Progenitor cell of endocrine pancreas (in vitro differentiated cells): ENCODE results near the gene HIVEP3. TPM values are rescaled to one million over a fixed set of nuclear protein-coding genes. Genes with fewer than 3 reads are reported as not detected.

Experiments
- DNase-seq: peaks from one replicate; pipeline ENCODE4 v3.0.0; 2021; ENCODE audit warnings: low spot score; ENCODE audit not compliant: unreplicated experiment
- H3K27ac Mint-ChIP-seq: 2 replicates; pipeline ENCODE4 v1.8.0; 2021; ENCODE audit warnings: mild to moderate bottlenecking, moderate library complexity, mixed read lengths
- H3K27me3 Mint-ChIP-seq: 2 replicates; pipeline ENCODE4 v1.8.0; 2021; ENCODE audit warnings: mixed read lengths
- H3K36me3 Mint-ChIP-seq: 2 replicates; pipeline ENCODE4 v1.8.0; 2022; ENCODE audit warnings: mixed read lengths; ENCODE audit not compliant: insufficient read depth
- H3K4me1 Mint-ChIP-seq: 2 replicates; pipeline ENCODE4 v1.8.0; 2021; ENCODE audit warnings: low read depth, mixed read lengths
- H3K4me3 Mint-ChIP-seq: 2 replicates; pipeline ENCODE4 v1.8.0; 2021; ENCODE audit warnings: low read depth, mild to moderate bottlenecking, moderate library complexity, mixed read lengths
- H3K9me3 Mint-ChIP-seq: 2 replicates; pipeline ENCODE4 v1.8.0; 2021; ENCODE audit warnings: low read depth, mixed read lengths
- total RNA-seq: library from RNA; stranded (reverse); gene quantifications from 2 replicates; pipeline ENCODE4 v1.2.1, GENCODE V29; 2021
- TF ChIP-seq, protein P1 (sequence below): fragments of 200-600 bp; sonication (generic); IDR thresholded peaks from one replicate; pipeline ENCODE4 v1.5.0; 2021; ENCODE audit warnings: antibody characterized with exemption, mild to moderate bottlenecking; ENCODE audit not compliant: unreplicated experiment

The HIVEP3 gene
- total RNA-seq, 1 donor from 2014 or later: 1.1 TPM

DNA sequence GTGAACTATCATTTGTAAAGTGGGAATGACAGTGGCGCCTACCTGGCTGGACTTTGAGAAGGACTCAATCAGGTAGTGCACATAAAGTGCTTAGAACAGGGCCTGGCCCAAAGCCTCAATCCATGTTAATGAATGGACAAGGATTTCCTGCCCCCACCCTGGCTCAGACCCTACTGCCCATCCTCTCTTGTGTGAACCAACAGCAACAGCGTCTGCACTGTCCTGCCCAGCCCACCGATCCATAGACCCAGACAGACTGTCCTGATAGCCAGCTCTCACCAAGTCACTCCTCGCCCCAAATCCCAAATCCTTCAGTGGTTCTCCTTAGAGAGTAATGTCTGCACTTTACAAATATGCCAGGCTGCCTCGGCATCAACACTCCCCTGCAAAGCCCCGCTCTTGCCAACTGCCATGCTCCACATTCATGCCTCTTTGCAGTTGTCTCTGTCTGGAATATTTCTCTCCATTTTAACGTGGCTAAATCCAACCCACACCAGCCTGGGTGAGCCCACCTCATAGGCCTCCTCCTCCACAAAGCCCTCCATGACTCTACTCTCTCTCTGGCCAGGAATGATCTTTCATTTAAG lies 276.7 kb downstream of the HIVEP3 start:
- DNase-seq: no peak
- Mint-ChIP-seq H3K4me1 (no peaks in the 10 kb centered on the region), H3K27me3 (peaks cover 17% of the 10 kb centered on the region), H3K27ac (no peak overlapping the region), H3K9me3 (no peaks in the 10 kb centered on the region), H3K36me3 (no peaks in the 10 kb centered on the region), H3K4me3 (no peak overlapping the region)
- TF ChIP-seq, protein P1, sequence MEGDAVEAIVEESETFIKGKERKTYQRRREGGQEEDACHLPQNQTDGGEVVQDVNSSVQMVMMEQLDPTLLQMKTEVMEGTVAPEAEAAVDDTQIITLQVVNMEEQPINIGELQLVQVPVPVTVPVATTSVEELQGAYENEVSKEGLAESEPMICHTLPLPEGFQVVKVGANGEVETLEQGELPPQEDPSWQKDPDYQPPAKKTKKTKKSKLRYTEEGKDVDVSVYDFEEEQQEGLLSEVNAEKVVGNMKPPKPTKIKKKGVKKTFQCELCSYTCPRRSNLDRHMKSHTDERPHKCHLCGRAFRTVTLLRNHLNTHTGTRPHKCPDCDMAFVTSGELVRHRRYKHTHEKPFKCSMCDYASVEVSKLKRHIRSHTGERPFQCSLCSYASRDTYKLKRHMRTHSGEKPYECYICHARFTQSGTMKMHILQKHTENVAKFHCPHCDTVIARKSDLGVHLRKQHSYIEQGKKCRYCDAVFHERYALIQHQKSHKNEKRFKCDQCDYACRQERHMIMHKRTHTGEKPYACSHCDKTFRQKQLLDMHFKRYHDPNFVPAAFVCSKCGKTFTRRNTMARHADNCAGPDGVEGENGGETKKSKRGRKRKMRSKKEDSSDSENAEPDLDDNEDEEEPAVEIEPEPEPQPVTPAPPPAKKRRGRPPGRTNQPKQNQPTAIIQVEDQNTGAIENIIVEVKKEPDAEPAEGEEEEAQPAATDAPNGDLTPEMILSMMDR: no peak

DNA sequence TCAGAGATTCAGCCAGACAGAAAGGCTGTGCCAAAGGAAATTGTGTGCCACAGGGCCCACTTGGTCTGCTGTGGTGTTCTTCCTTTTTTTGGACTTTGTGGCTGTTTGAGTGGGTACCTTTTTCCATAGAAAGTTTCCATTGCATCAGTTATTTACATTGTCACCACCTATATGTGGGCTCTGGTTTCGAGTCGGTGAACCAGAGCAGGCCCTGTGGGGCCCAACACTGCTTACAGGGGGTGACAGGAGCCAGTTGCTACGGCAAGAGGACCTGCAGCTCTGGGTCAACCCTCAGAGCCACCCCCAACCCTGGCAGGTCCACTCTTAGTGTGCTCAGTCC lies 277.3 kb downstream of the HIVEP3 start:
- Mint-ChIP-seq H3K27ac (no peak overlapping the region), H3K4me1 (no peaks in the 10 kb centered on the region), H3K4me3 (no peak overlapping the region), H3K9me3 (no peaks in the 10 kb centered on the region), H3K27me3 (peaks cover 17% of the 10 kb centered on the region), H3K36me3 (no peaks in the 10 kb centered on the region)
- no peak for DNase-seq
- TF ChIP-seq, protein P1: no peak

- Mint-ChIP-seq H3K27me3 (peaks cover 14% of the 10 kb centered on the region), H3K4me3 (no peak overlapping the region), H3K9me3 (no peaks in the 10 kb centered on the region), H3K36me3 (no peaks in the 10 kb centered on the region), H3K4me1 (no peaks in the 10 kb centered on the region), H3K27ac (no peak overlapping the region)
- no peak for DNase-seq
- TF ChIP-seq, protein P1: no peak
Measured at GRCh38 chr1:41640756-41641474, 277.8 kb downstream of the HIVEP3 start.

- Mint-ChIP-seq H3K9me3 (no peaks in the 10 kb centered on the region), H3K4me3 (no peak overlapping the region), H3K27ac (no peak overlapping the region), H3K27me3 (peaks cover 14% of the 10 kb centered on the region), H3K4me1 (no peaks in the 10 kb centered on the region), H3K36me3 (no peaks in the 10 kb centered on the region)
- no peak for DNase-seq
- TF ChIP-seq, protein P1: no peak
Measured at GRCh38 chr1:41640141-41640751, 278.5 kb downstream of the HIVEP3 start.

DNA sequence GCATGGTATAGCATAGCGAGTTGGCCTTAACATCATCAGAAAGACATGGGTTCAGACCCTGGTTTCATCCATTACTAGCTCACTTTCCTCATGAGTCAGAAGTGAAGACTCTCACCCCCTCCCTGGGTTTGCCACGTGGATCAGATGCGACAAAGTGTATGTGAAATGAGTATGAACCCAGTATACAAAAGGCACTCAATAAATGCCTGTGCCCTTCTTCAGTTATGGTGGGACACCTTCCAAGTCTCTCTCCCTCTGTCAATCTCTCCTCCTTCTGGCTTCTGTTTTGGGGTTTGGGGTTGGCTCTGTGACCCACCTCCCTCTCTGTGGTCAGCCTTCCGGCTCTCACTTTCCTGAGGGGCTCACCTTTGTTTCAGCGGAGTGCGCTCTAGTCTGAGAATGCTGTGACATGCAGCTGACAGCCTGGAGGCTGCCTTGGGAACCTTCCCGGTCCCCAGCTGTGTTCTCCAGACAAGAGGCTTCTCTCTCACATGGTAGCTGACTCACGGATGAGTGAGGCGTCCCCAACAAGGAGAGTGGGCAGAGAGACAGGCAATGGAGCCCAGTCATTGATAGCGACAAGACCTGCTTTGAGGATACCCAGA lies 279.3 kb downstream of the HIVEP3 start:
- no peaks in the 10 kb centered on the region for H3K36me3 Mint-ChIP-seq
- DNase-seq: no peak
- H3K4me3 Mint-ChIP-seq: no peak overlapping the region
- no peaks in the 10 kb centered on the region for H3K9me3 Mint-ChIP-seq
- H3K4me1 Mint-ChIP-seq: no peaks in the 10 kb centered on the region
- TF ChIP-seq, protein P1: no peak
- H3K27me3 Mint-ChIP-seq: peaks cover 14% of the 10 kb centered on the region
- H3K27ac Mint-ChIP-seq: no peak overlapping the region
